Liver (tissue), 9 donors: ENCODE results near the gene SGMS1. TPM values are rescaled to one million over a fixed set of nuclear protein-coding genes. Genes with fewer than 3 reads are reported as not detected.

ENCODE experiments used
- DNase-seq: peaks from one replicate; pipeline ENCODE4 v3.0.0-alpha.2; 2017; ENCODE audit warnings: low spot score
- H3K27ac ChIP-seq, 2 donors: one replicate each; pipeline ENCODE4 v1.7.0; 2013; ENCODE audit warnings: inconsistent platforms in 2 of 2, low read length in 2 of 2, control low read depth in 1 of 2, low read depth in 1 of 2, mild to moderate bottlenecking in 1 of 2
- H3K27me3 ChIP-seq, 4 donors: one replicate each; pipeline versions ENCODE4 v1.6.1 to v1.7.0; 2013; ENCODE audit warnings: low read length in 3 of 4, inconsistent platforms in 1 of 4, mild to moderate bottlenecking in 1 of 4, moderate library complexity in 1 of 4; ENCODE audit not compliant: control insufficient read depth in 4 of 4, insufficient read depth in 4 of 4
- H3K36me3 ChIP-seq, 4 donors: one replicate each; pipeline versions ENCODE4 v1.6.1 to v1.7.0; 2013; ENCODE audit warnings: low read length in 3 of 4, mild to moderate bottlenecking in 3 of 4, low read depth in 1 of 4, moderate library complexity in 1 of 4; ENCODE audit not compliant: control insufficient read depth in 4 of 4, insufficient read depth in 3 of 4
- H3K4me1 ChIP-seq, 4 donors: one replicate each; pipeline versions ENCODE4 v1.6.1 to v1.7.0; 2013; ENCODE audit warnings: low read length in 3 of 4, mild to moderate bottlenecking in 3 of 4, moderate library complexity in 1 of 4; ENCODE audit not compliant: control insufficient read depth in 4 of 4, insufficient read depth in 4 of 4
- H3K4me3 ChIP-seq, 3 donors: one replicate each; pipeline versions ENCODE4 v1.6.1 to v1.7.0; 2013; ENCODE audit warnings: low read length in 3 of 3, control low read depth in 1 of 3, low read depth in 1 of 3, mild to moderate bottlenecking in 1 of 3
- H3K9ac ChIP-seq, 2 donors: one replicate each; pipeline ENCODE4 v1.7.0; 2013; ENCODE audit warnings: low read length in 2 of 2, mild to moderate bottlenecking in 2 of 2, moderate library complexity in 2 of 2, control low read depth in 1 of 2, low read depth in 1 of 2
- H3K9me3 ChIP-seq, 4 donors: one replicate each; pipeline versions ENCODE4 v1.6.1 to v1.7.0; 2013; ENCODE audit warnings: low read length in 3 of 4; ENCODE audit not compliant: control insufficient read depth in 4 of 4
- ATF3 ChIP-seq: IDR thresholded peaks from 2 replicates; pipeline ENCODE4 v1.6.1; 2016; ENCODE audit warnings: antibody characterized with exemption
- CTCF ChIP-seq: fragments of 150-350 bp; IDR thresholded peaks from 2 replicates; pipeline ENCODE4 v1.5.1; 2017; ENCODE audit warnings: improper control_type of control experiment, low read depth, low read length; ENCODE audit not compliant: missing input control
- EGR1 ChIP-seq, 2 donors: IDR thresholded peaks; 2 replicates each; pipeline ENCODE4 v1.6.1; 2016 to 2018; ENCODE audit warnings: antibody characterized with exemption in 2 of 2, low read depth in 2 of 2
- FOXA1 ChIP-seq: IDR thresholded peaks from 2 replicates; pipeline ENCODE4 v1.6.1; 2016; ENCODE audit warnings: antibody characterized with exemption
- FOXA2 ChIP-seq: IDR thresholded peaks from 2 replicates; pipeline ENCODE4 v1.6.1; 2016; ENCODE audit warnings: antibody characterized with exemption
- GABPA ChIP-seq, 2 donors: IDR thresholded peaks in 1 of 2; conservative IDR thresholded peaks in 1 of 2; 2 replicates each; pipeline ENCODE4 v1.6.1; 2016; ENCODE audit warnings: antibody characterized with exemption in 2 of 2, mild to moderate bottlenecking in 1 of 2, moderate library complexity in 1 of 2
- HNF4A ChIP-seq, 2 donors: conservative IDR thresholded peaks; 2 replicates each; pipeline ENCODE4 v1.6.1; 2016; ENCODE audit warnings: antibody characterized with exemption in 2 of 2, mild to moderate bottlenecking in 2 of 2
- JUND ChIP-seq, 2 donors: IDR thresholded peaks; 2 replicates each; pipeline ENCODE4 v1.6.1; 2016; ENCODE audit warnings: antibody characterized with exemption in 2 of 2
- MAX ChIP-seq: IDR thresholded peaks from 2 replicates; pipeline ENCODE4 v1.6.1; 2016; ENCODE audit warnings: antibody characterized with exemption
- NR2F2 ChIP-seq: IDR thresholded peaks from 2 replicates; pipeline ENCODE4 v1.6.1; 2016; ENCODE audit warnings: antibody characterized with exemption
- RXRA ChIP-seq, 2 donors: IDR thresholded peaks; 2 replicates each; pipeline ENCODE4 v1.6.1; 2017 to 2018; ENCODE audit warnings: antibody characterized with exemption in 2 of 2, mild to moderate bottlenecking in 1 of 2
- YY1 ChIP-seq: IDR thresholded peaks from 2 replicates; pipeline ENCODE4 v1.6.1; 2016; ENCODE audit warnings: antibody characterized with exemption, mild to moderate bottlenecking
- ZBTB33 ChIP-seq: IDR thresholded peaks from 2 replicates; pipeline ENCODE4 v1.6.1; 2016; ENCODE audit warnings: antibody characterized with exemption
- WGBS: extraction: QIAGEN DNeasy Blood & Tissue Kit; methylation state at CpG from one replicate; pipeline ENCODE4 v1.1.7; 2013; 5-methylcytosine and 5-hydroxymethylcytosine counted together
- polyA plus RNA-seq, 2 donors: library from polyadenylated mRNA; stranded (reverse) in 1 of 2; unstranded in 1 of 2; fragments of 200-250 nt in 1 of 2; fragments of >200 nt in 1 of 2; fragmentation: Nextera tagmentation in 1 of 2; extraction: Ambion mirVana in 1 of 2; gene quantifications; one replicate each; pipeline versions ENCODE4 v1.2.1 to v1.2.3, GENCODE V29; 2013 to 2015
- total RNA-seq, 2 donors: library from RNA; depleted of rRNA; stranded (reverse); fragments of >200 nt; gene quantifications; one replicate each; pipeline ENCODE4 v1.2.3, GENCODE V29; 2014
- donor health status: healthy.
- donor health status: healthy.
- donor health status: healthy.
- donor health status: healthy.
- donor health status: healthy.

SGMS1 gene
- total and polyA plus RNA-seq, 4 donors, result 6.8 to 98.2 (median 21.1) TPM

- TF ChIP-seq HNF4A (conservative IDR thresholded peaks at IDR 0.05) (no peak), GABPA (IDR thresholded peaks at IDR 0.05 in 1 of 2, conservative IDR thresholded peaks at IDR 0.05 in 1 of 2) (no peak), MAX (no peak), JUND (IDR thresholded peaks at IDR 0.05) (no peak), YY1 (no peak), EGR1 (IDR thresholded peaks at IDR 0.05; ENCODE audit: low read depth in 2 of 2) (no peak), FOXA1 (no peak), ZBTB33 (no peak)
- WGBS, result 97% methylated on average over 12 of the region's 12 CpGs
- Histone ChIP-seq H3K36me3 (peaks cover 4 to 16% (median 11%) of the 10 kb centered on the region in 4 donors), H3K9ac (no peak overlapping the region), H3K4me3 (no peak overlapping the region), H3K27me3 (no peaks in the 10 kb centered on the region), H3K4me1 (peaks cover 0 to 2% (median 0%) of the 10 kb centered on the region in 4 donors), H3K9me3 (no peaks in the 10 kb centered on the region), H3K27ac (no peak overlapping the region)
- DNase-seq, result no peak
Measured at GRCh38 chr10:50343702-50344331, 279.9 kb downstream of the SGMS1 start.

- Histone ChIP-seq H3K4me3 (no peak overlapping the region), H3K36me3 (peaks cover 4 to 16% (median 11%) of the 10 kb centered on the region in 4 donors), H3K27ac (no peak overlapping the region), H3K9me3 (no peaks in the 10 kb centered on the region), H3K9ac (no peak overlapping the region), H3K4me1 (peaks cover 0 to 2% (median 0%) of the 10 kb centered on the region in 4 donors), H3K27me3 (no peaks in the 10 kb centered on the region)
- TF ChIP-seq EGR1 (IDR thresholded peaks at IDR 0.05; ENCODE audit: low read depth in 2 of 2), result no peak
- WGBS, result 81% methylated on average over 2 of the region's 2 CpGs
- DNase-seq, result no peak
Measured at GRCh38 chr10:50341987-50342386, 281.8 kb downstream of the SGMS1 start.

- no peak overlapping the region for H3K4me3 ChIP-seq
- peaks cover 0 to 7% (median 3%) of the 10 kb centered on the region in 4 donors for H3K36me3 ChIP-seq
- H3K4me1 ChIP-seq, result no peaks in the 10 kb centered on the region
- no peak for DNase-seq
- TF ChIP-seq CTCF, result no peak
- TF ChIP-seq ATF3, result no peak
- no peak for TF ChIP-seq FOXA1
- TF ChIP-seq YY1, result no peak
- no peak for TF ChIP-seq EGR1 (IDR thresholded peaks at IDR 0.05; ENCODE audit: low read depth in 2 of 2)
- no peak for TF ChIP-seq MAX
- TF ChIP-seq NR2F2, result no peak
- TF ChIP-seq ZBTB33, result no peak
- TF ChIP-seq FOXA2, result no peak
- TF ChIP-seq RXRA (IDR thresholded peaks at IDR 0.05), result no peak
- TF ChIP-seq HNF4A (conservative IDR thresholded peaks at IDR 0.05), result no peak
- H3K9me3 ChIP-seq, result no peaks in the 10 kb centered on the region
- 76% methylated on average over 4 of the region's 4 CpGs for WGBS
- no peak overlapping the region for H3K27ac ChIP-seq
- no peaks in the 10 kb centered on the region for H3K27me3 ChIP-seq
- H3K9ac ChIP-seq, result no peak overlapping the region
Measured at GRCh38 chr10:50336140-50336539, 287.6 kb downstream of the SGMS1 start.
